GM19023 (cell line): ENCODE results near the gene SMARCAL1.

Experiments used
- ATAC-seq: cut with Tn5 transposase; IDR thresholded peaks from one replicate; pipeline ENCODE4 v1.9.1; 2021; ENCODE audit warnings: mild to moderate bottlenecking, moderate library complexity; ENCODE audit not compliant: unreplicated experiment

The SMARCAL1 gene

GRCh38 chr2:216426166-216426777, 14.0 kb downstream of the SMARCAL1 start:
- no peak for ATAC-seq

- ATAC-seq: no peak
These were observed 14.7 kb downstream of the SMARCAL1 start for GRCh38 chr2:216426938-216427337.

GRCh38 chr2:216428618-216429350, 16.5 kb downstream of the SMARCAL1 start:
- ATAC-seq: no peak

- ATAC-seq: no peak
These were observed 17.1 kb downstream of the SMARCAL1 start for GRCh38 chr2:216429428-216429827.

- ATAC-seq: no peak
These were observed 18.7 kb downstream of the SMARCAL1 start for GRCh38 chr2:216430811-216431530.

GRCh38 chr2:216431531-216431856, 19.2 kb downstream of the SMARCAL1 start:
- no peak for ATAC-seq

GRCh38 chr2:216436383-216436782, 24.1 kb downstream of the SMARCAL1 start:
- ATAC-seq: no peak

- ATAC-seq: no peak
These were observed 29.2 kb downstream of the SMARCAL1 start for GRCh38 chr2:216441308-216442010.

GRCh38 chr2:216445501-216445900, 33.2 kb downstream of the SMARCAL1 start:
- ATAC-seq: no peak

- ATAC-seq: no peak
These were observed 34.1 kb downstream of the SMARCAL1 start for GRCh38 chr2:216446343-216446742.

- ATAC-seq: no peak
These were observed 35.0 kb downstream of the SMARCAL1 start for GRCh38 chr2:216447293-216447692.

- no peak for ATAC-seq
These were observed 36.5 kb downstream of the SMARCAL1 start for GRCh38 chr2:216448829-216449228.

GRCh38 chr2:216450346-216450745, 38.1 kb downstream of the SMARCAL1 start:
- ATAC-seq: no peak

- no peak for ATAC-seq
These were observed 38.5 kb downstream of the SMARCAL1 start for GRCh38 chr2:216450784-216451183.

- ATAC-seq: no peak
These were observed 41.8 kb downstream of the SMARCAL1 start for GRCh38 chr2:216453955-216454614.

GRCh38 chr2:216463148-216463547, 50.9 kb downstream of the SMARCAL1 start:
- no peak for ATAC-seq

GRCh38 chr2:216464104-216464720, 51.9 kb downstream of the SMARCAL1 start:
- ATAC-seq: no peak

- ATAC-seq: no peak
These were observed 53.4 kb downstream of the SMARCAL1 start for GRCh38 chr2:216465579-216466195.

- ATAC-seq: no peak
These were observed 55.6 kb downstream of the SMARCAL1 start for GRCh38 chr2:216467845-216468244.

- ATAC-seq: no peak
These were observed 57.4 kb downstream of the SMARCAL1 start for GRCh38 chr2:216469661-216470060.
